Neural progenitor cell (in vitro differentiated cells): ENCODE results near the gene PGF. TPM values are rescaled to one million over a fixed set of nuclear protein-coding genes. Genes with fewer than 3 reads are reported as not detected.

ENCODE experiments used
- DNase-seq: peaks from one replicate; pipeline ENCODE4 v3.0.0-alpha.2; 2016; ENCODE audit warnings: low spot score
- H2AFZ ChIP-seq: fragments of 200-600 bp; sonication (generic); replicated peaks from 2 replicates; pipeline ENCODE4 v1.6.1; 2016; ENCODE audit warnings: antibody characterized with exemption
- H3F3A ChIP-seq: fragments of 200-600 bp; sonication (generic); 2 replicates; pipeline ENCODE4 v1.6.1; 2016; ENCODE audit warnings: antibody characterized with exemption, low read depth
- H3K27ac ChIP-seq: fragments of 200-600 bp; sonication (generic); 2 replicates; pipeline ENCODE4 v1.5.1; 2016; ENCODE audit warnings: mild to moderate bottlenecking
- H3K27me3 ChIP-seq: fragments of 200-600 bp; sonication (generic); 2 replicates; pipeline ENCODE4 v1.6.1; 2016; ENCODE audit warnings: mild to moderate bottlenecking, moderate library complexity
- H3K36me3 ChIP-seq: fragments of 200-600 bp; sonication (generic); 2 replicates; pipeline ENCODE4 v1.5.1; 2016
- H3K4me1 ChIP-seq: fragments of 200-600 bp; sonication (generic); 2 replicates; pipeline ENCODE4 v1.6.1; 2016; ENCODE audit warnings: mixed run types
- H3K4me2 ChIP-seq: fragments of 200-600 bp; sonication (generic); 2 replicates; pipeline ENCODE4 v1.6.1; 2016
- H3K4me3 ChIP-seq: fragments of 200-600 bp; sonication (generic); 2 replicates; pipeline ENCODE4 v1.5.1; 2016
- H3K79me2 ChIP-seq: fragments of 200-600 bp; sonication (generic); 2 replicates; pipeline ENCODE4 v1.6.1; 2016; ENCODE audit warnings: low read depth
- H3K9ac ChIP-seq: fragments of 200-600 bp; sonication (generic); 2 replicates; pipeline ENCODE4 v1.6.1; 2016
- H3K9me3 ChIP-seq: fragments of 200-600 bp; sonication (generic); 2 replicates; pipeline ENCODE4 v1.5.1; 2016; ENCODE audit warnings: low read depth
- H4K20me1 ChIP-seq: fragments of 200-600 bp; sonication (generic); 2 replicates; pipeline ENCODE4 v1.6.1; 2016; ENCODE audit warnings: low read depth
- H3K27ac Mint-ChIP-seq: 3 replicates; pipeline ENCODE4 v1.8.0; 2021; ENCODE audit warnings: mixed read lengths
- H3K27me3 Mint-ChIP-seq: 2 replicates; pipeline ENCODE4 v1.8.0; 2022; ENCODE audit warnings: low read depth, mild to moderate bottlenecking, inconsistent platforms, moderate library complexity, mixed read lengths; ENCODE audit not compliant: insufficient read depth
- H3K36me3 Mint-ChIP-seq: 3 replicates; pipeline ENCODE4 v1.8.0; 2021; ENCODE audit warnings: mixed read lengths
- H3K4me1 Mint-ChIP-seq: 3 replicates; pipeline ENCODE4 v1.8.0; 2021; ENCODE audit warnings: mixed read lengths
- H3K4me3 Mint-ChIP-seq: 3 replicates; pipeline ENCODE4 v1.8.0; 2021; ENCODE audit warnings: mild to moderate bottlenecking, moderate library complexity, mixed read lengths
- H3K9me3 Mint-ChIP-seq: 3 replicates; pipeline ENCODE4 v1.8.0; 2020; ENCODE audit warnings: mixed read lengths
- EZH2 ChIP-seq: fragments of 200-600 bp; sonication (generic); IDR thresholded peaks from 2 replicates; pipeline ENCODE4 v1.6.1; 2017; ENCODE audit warnings: antibody characterized with exemption, mild to moderate bottlenecking, moderate library complexity
- EZH2phosphoT487 ChIP-seq: fragments of 200-600 bp; sonication (generic); IDR thresholded peaks from 2 replicates; pipeline ENCODE4 v1.6.1; 2017; ENCODE audit warnings: antibody characterized with exemption
- total RNA-seq: library from RNA; depleted of rRNA; stranded (reverse); fragments of >200 nt; gene quantifications from 2 replicates; pipeline ENCODE4 v1.2.3, GENCODE V29; 2015; ENCODE audit warnings: low replicate concordance
- TF ChIP-seq, protein P1 (sequence below): fragments of 200-600 bp; sonication (generic); IDR thresholded peaks from 2 replicates; pipeline ENCODE4 v1.5.1; 2017; ENCODE audit warnings: antibody characterized with exemption, mild to moderate bottlenecking

Gene PGF
- total RNA-seq, 1 donor from 2014 or later: 1.0 TPM

DNA sequence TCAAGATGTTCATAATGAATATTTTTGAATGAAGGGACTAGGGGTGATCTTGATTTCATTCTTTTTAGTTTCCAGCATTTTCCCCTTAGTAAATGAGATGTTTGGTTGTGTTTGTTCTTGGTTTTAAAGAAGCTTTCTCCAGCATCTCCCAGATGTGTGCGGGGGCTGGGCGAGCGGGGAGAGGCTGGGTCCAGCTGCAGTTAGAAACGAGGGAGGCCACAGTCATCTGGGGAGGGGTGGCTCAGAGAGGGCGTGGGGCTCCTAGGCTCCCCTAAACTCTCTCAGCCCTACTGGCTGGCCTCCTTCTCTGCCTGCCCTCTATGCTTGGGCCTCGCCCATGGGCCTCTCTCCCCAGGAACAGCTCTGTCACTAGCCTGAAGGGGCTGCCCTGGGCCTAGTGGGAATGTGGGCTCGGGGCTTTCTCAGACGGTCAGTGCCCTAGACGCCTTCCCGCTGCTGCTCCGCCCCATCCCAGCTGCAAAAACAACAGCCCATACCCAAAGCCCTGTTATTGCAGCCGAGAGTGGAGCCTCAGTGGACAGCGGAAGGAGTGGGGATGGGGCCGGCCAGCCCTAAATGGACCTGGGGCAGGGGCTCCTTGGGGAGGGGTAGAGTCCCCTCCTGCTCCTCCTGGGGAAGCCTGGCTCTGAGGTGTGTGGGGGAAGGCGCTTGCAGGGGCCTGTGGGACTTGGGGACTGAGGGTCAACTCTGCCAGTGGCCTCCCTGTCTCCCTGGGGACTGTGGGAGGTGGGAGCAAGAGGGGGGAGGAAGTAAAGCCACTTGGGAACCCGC, 29.0 kb upstream of the PGF start:
- H2AFZ ChIP-seq: no peak overlapping the region
- H3K27ac Mint-ChIP-seq: peak overlapping the region; percentile 80

GRCh38 chr14:74983343-74983742, 27.9 kb upstream of the PGF start:
- H3K27me3 Mint-ChIP-seq: peaks cover 14% of the 10 kb centered on the region
- H3K4me1 Mint-ChIP-seq: peaks cover 44% of the 10 kb centered on the region
- H3K9me3 Mint-ChIP-seq: no peaks in the 10 kb centered on the region
- H3K4me2 ChIP-seq: no peak overlapping the region
- TF ChIP-seq EZH2: no peak
- no peak for TF ChIP-seq EZH2phosphoT487
- TF ChIP-seq, protein P1, sequence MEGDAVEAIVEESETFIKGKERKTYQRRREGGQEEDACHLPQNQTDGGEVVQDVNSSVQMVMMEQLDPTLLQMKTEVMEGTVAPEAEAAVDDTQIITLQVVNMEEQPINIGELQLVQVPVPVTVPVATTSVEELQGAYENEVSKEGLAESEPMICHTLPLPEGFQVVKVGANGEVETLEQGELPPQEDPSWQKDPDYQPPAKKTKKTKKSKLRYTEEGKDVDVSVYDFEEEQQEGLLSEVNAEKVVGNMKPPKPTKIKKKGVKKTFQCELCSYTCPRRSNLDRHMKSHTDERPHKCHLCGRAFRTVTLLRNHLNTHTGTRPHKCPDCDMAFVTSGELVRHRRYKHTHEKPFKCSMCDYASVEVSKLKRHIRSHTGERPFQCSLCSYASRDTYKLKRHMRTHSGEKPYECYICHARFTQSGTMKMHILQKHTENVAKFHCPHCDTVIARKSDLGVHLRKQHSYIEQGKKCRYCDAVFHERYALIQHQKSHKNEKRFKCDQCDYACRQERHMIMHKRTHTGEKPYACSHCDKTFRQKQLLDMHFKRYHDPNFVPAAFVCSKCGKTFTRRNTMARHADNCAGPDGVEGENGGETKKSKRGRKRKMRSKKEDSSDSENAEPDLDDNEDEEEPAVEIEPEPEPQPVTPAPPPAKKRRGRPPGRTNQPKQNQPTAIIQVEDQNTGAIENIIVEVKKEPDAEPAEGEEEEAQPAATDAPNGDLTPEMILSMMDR: no peak
- H3K4me3 Mint-ChIP-seq: no peak overlapping the region
- peaks cover 11% of the 10 kb centered on the region for H4K20me1 ChIP-seq
- H3K9me3 ChIP-seq: no peaks in the 10 kb centered on the region
- H3K27ac ChIP-seq: no peak overlapping the region
- no peak overlapping the region for H3K4me3 ChIP-seq
- H2AFZ ChIP-seq: no peak overlapping the region
- peaks cover 29% of the 10 kb centered on the region for H3K4me1 ChIP-seq
- H3K36me3 ChIP-seq: no peaks in the 10 kb centered on the region
- H3K79me2 ChIP-seq: no peaks in the 10 kb centered on the region
- H3K9ac ChIP-seq: no peak overlapping the region
- DNase-seq: no peak
- H3K36me3 Mint-ChIP-seq: no peaks in the 10 kb centered on the region
- peaks cover 23% of the 10 kb centered on the region for H3F3A ChIP-seq
- H3K27ac Mint-ChIP-seq: peak overlapping the region; percentile 30
- H3K27me3 ChIP-seq: peaks cover 25% of the 10 kb centered on the region

More for the DNA sequence above, 29.0 kb upstream of the PGF start:
- peaks cover 19% of the 10 kb centered on the region for H3F3A ChIP-seq
- no peak overlapping the region for H3K9ac ChIP-seq
- no peak overlapping the region for H3K4me3 Mint-ChIP-seq
- H3K79me2 ChIP-seq: no peaks in the 10 kb centered on the region
- peak overlapping the region; percentile 14 for H3K4me2 ChIP-seq
- peaks cover 18% of the 10 kb centered on the region for H3K4me1 ChIP-seq
- H3K27me3 Mint-ChIP-seq: peaks cover 9% of the 10 kb centered on the region
- H3K9me3 Mint-ChIP-seq: no peaks in the 10 kb centered on the region
- H3K27ac ChIP-seq: no peak overlapping the region
- H3K9me3 ChIP-seq: no peaks in the 10 kb centered on the region
- H3K36me3 ChIP-seq: no peaks in the 10 kb centered on the region
- H3K4me3 ChIP-seq: no peak overlapping the region
- peaks cover 11% of the 10 kb centered on the region for H4K20me1 ChIP-seq
- TF ChIP-seq EZH2: no peak
- no peak for TF ChIP-seq EZH2phosphoT487
- TF ChIP-seq, protein P1: no peak
- peaks cover 34% of the 10 kb centered on the region for H3K4me1 Mint-ChIP-seq
- DNase-seq: peak; percentile 41
- H3K36me3 Mint-ChIP-seq: no peaks in the 10 kb centered on the region
- H3K27me3 ChIP-seq: peaks cover 25% of the 10 kb centered on the region

DNA sequence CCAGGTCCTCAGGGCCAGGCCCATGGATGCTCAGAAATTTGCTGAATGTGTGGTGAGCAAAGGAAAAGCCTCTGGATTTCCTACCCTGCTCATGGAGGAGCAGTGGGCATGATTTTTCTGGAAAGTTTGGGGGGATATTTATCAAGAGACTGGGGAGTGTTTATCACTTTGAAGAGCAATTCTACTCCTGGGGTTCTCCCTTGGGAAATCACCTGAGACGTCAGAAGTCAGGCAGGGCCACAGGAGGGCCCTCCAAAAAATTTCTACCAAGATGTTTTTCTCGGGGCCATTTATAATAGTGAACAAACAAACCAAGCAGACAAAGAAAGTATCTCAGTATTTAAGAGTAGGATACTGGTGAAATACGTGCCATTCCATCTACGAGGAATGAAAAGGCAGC, 27.3 kb upstream of the PGF start:
- Mint-ChIP-seq H3K36me3 (no peaks in the 10 kb centered on the region), H3K4me1 (peaks cover 48% of the 10 kb centered on the region), H3K27me3 (peaks cover 16% of the 10 kb centered on the region), H3K27ac (no peak overlapping the region), H3K9me3 (no peaks in the 10 kb centered on the region), H3K4me3 (no peak overlapping the region)
- Histone ChIP-seq H3K9ac (no peak overlapping the region), H3K27me3 (peaks cover 25% of the 10 kb centered on the region), H4K20me1 (peaks cover 11% of the 10 kb centered on the region), H3K27ac (no peak overlapping the region), H3F3A (peaks cover 23% of the 10 kb centered on the region), H3K36me3 (no peaks in the 10 kb centered on the region), H3K4me3 (no peak overlapping the region), H3K4me2 (no peak overlapping the region), H2AFZ (no peak overlapping the region), H3K9me3 (no peaks in the 10 kb centered on the region), H3K79me2 (no peaks in the 10 kb centered on the region), H3K4me1 (peaks cover 35% of the 10 kb centered on the region)
- no peak for DNase-seq
- TF ChIP-seq, protein P1: no peak
- TF ChIP-seq EZH2phosphoT487 (no peak), EZH2 (no peak)
